HepG2 (cell line): ENCODE measurements around the gene VAMP5. TPM values are rescaled to one million over a fixed set of nuclear protein-coding genes. Genes with fewer than 3 reads are reported as not detected.

Experiments
- AFF4 ChIP-seq: sonication (generic); formaldehyde crosslinking; IDR thresholded peaks from 2 replicates; pipeline ENCODE4 v1.4.0; 2020; ENCODE audit warnings: missing genetic modification reagents
- BCL3 ChIP-seq: sonication (generic); formaldehyde crosslinking; IDR thresholded peaks from 2 replicates; pipeline ENCODE4 v1.5.1; 2020; ENCODE audit warnings: mild to moderate bottlenecking, missing genetic modification reagents, moderate library complexity
- FIP1L1 ChIP-seq: fragments of 200-400 bp; formaldehyde crosslinking; IDR thresholded peaks from 2 replicates; pipeline ENCODE4 v1.6.1; 2018; ENCODE audit warnings: low read depth, mild to moderate bottlenecking, low read length, moderate library complexity, borderline replicate concordance; ENCODE audit not compliant: insufficient read depth
- GPBP1L1 ChIP-seq: sonication (generic); formaldehyde crosslinking; IDR thresholded peaks from 2 replicates; pipeline ENCODE4 v1.5.0; 2020; ENCODE audit warnings: mild to moderate bottlenecking, missing genetic modification reagents
- HES4 ChIP-seq: sonication (generic); formaldehyde crosslinking; IDR thresholded peaks from 2 replicates; pipeline ENCODE4 v1.9.0; 2021; ENCODE audit warnings: mild to moderate bottlenecking, missing genetic modification reagents, borderline replicate concordance
- HMG20B ChIP-seq: conservative IDR thresholded peaks from 2 replicates; pipeline ENCODE4 v1.6.1; 2016; ENCODE audit warnings: missing genetic modification reagents, missing compliant biosample characterization
- JUND ChIP-seq: sonication (generic); formaldehyde crosslinking; IDR thresholded peaks from 2 replicates; pipeline ENCODE4 v1.8.0; 2022; ENCODE audit warnings: mild to moderate bottlenecking, missing genetic modification reagents
- MEIS1 ChIP-seq: sonication (generic); formaldehyde crosslinking; IDR thresholded peaks from 2 replicates; pipeline ENCODE4 v1.9.0; 2021; ENCODE audit warnings: mild to moderate bottlenecking, missing genetic modification reagents, moderate library complexity, borderline replicate concordance
- PAXIP1 ChIP-seq: sonication (generic); formaldehyde crosslinking; conservative IDR thresholded peaks from 2 replicates; pipeline ENCODE4 v1.4.0; 2020; ENCODE audit warnings: mild to moderate bottlenecking, missing genetic modification reagents, moderate library complexity
- PBX2 ChIP-seq: IDR thresholded peaks from 2 replicates; pipeline ENCODE4 v1.6.1; 2016; ENCODE audit warnings: control low read depth
- SAFB2 ChIP-seq: sonication (generic); formaldehyde crosslinking; IDR thresholded peaks from 2 replicates; pipeline ENCODE4 v1.5.1; 2020; ENCODE audit warnings: missing genetic modification reagents, low read depth, mild to moderate bottlenecking, borderline replicate concordance
- SMAD9 ChIP-seq: sonication (generic); formaldehyde crosslinking; IDR thresholded peaks from 2 replicates; pipeline ENCODE4 v1.5.1; 2020; ENCODE audit warnings: mild to moderate bottlenecking, missing genetic modification reagents
- SNRNP70 ChIP-seq: fragments of 200-400 bp; formaldehyde crosslinking; IDR thresholded peaks from 2 replicates; pipeline ENCODE4 v1.6.1; 2017; ENCODE audit warnings: mild to moderate bottlenecking, low read depth, low read length, moderate library complexity
- SOX5 ChIP-seq: IDR thresholded peaks from 2 replicates; pipeline ENCODE4 v1.6.1; 2016; ENCODE audit warnings: borderline replicate concordance
- ZFAT ChIP-seq: sonication (generic); formaldehyde crosslinking; conservative IDR thresholded peaks from 2 replicates; pipeline ENCODE4 v1.8.1; 2023; ENCODE audit warnings: missing genetic modification reagents, inconsistent platforms
- ZNF12 ChIP-seq: sonication (generic); formaldehyde crosslinking; IDR thresholded peaks from 2 replicates; pipeline ENCODE4 v1.5.0; 2020; ENCODE audit warnings: missing genetic modification reagents
- ZNF713 ChIP-seq: sonication (generic); formaldehyde crosslinking; IDR thresholded peaks from 2 replicates; pipeline ENCODE4 v1.4.0; 2020; ENCODE audit warnings: mild to moderate bottlenecking, missing genetic modification reagents
- polyA plus RNA-seq, 8 experiments: library from polyadenylated mRNA; depleted of rRNA in 3 of 8; stranded (reverse) in 7 of 8; unstranded in 1 of 8; fragments of >200 nt; fragmentation: Illumina TruSeq in 4 of 8; extraction: Trizol in 4 of 8; gene quantifications; 2 replicates each; pipeline versions ENCODE4 v1.2.1 to v1.2.3, GENCODE V29; 2011 to 2016; ENCODE audit warnings: low read depth in 4 of 8, missing spikeins in 1 of 8, mixed read lengths in 1 of 8; ENCODE audit not compliant: insufficient read depth in 1 of 8
- total RNA-seq, 5 experiments: library from RNA; depleted of rRNA; stranded (reverse); fragments of >200 nt; fragmentation: Illumina TruSeq; extraction: Trizol; gene quantifications; 2 replicates each; pipeline ENCODE4 v1.2.3, GENCODE V29; 2016; ENCODE audit warnings: low read depth in 1 of 5

Gene VAMP5
- total and polyA plus RNA-seq, 2 of the 13 experiments (the other 11 are each of a cell fraction or from before 2014, with no cell fraction given) = 7.2 to 56.7 TPM

GRCh38 chr2:85595301-85596025, 11.2 kb downstream of the VAMP5 start, which contains the start of gene RNF181 (continued):
- TF ChIP-seq SAFB2 (CRISPR knock-in tag) (peak; percentile 83; the same call in 1 of the 2 replicates), SNRNP70 (no peak), GPBP1L1 (CRISPR knock-in tag) (no peak), ZNF12 (CRISPR knock-in tag) (peak; percentile 58), ZFAT (no peak), HES4 (CRISPR knock-in tag) (peak; percentile 55; the same call in 1 of the 2 replicates), AFF4 (CRISPR knock-in tag) (no peak), SOX5 (CRISPR knock-in tag) (no peak; the same call in none of the 2 replicates), BCL3 (CRISPR knock-in tag) (peak; percentile 42), JUND (no peak), MEIS1 (CRISPR knock-in tag) (peak; percentile 87), FIP1L1 (0 out of 2 replicates have a peak, but pooled peaks have one; percentile 44), HMG20B (0 out of 2 replicates have a peak, but pooled peaks have one; percentile 13), PBX2 (no peak), ZNF713 (CRISPR knock-in tag) (no peak), SMAD9 (CRISPR knock-in tag) (0 out of 2 replicates have a peak, but pooled peaks have one; percentile 37), PAXIP1 (CRISPR knock-in tag) (peak; percentile 34; the same call in 1 of the 2 replicates)
